HG03469 (cell line): ENCODE data around the gene YEATS4.

Experiments used
- ATAC-seq: cut with Tn5 transposase; IDR thresholded peaks from one replicate; pipeline ENCODE4 v1.9.1; 2021; ENCODE audit warnings: mild to moderate bottlenecking, moderate library complexity, moderate number of reproducible peaks; ENCODE audit not compliant: unreplicated experiment

YEATS4 gene

GRCh38 chr12:69341328-69341727, 18.2 kb upstream of the YEATS4 start:
- no peak for ATAC-seq

GRCh38 chr12:69342421-69342820, 17.1 kb upstream of the YEATS4 start:
- ATAC-seq = no peak

GRCh38 chr12:69343357-69343756, 16.2 kb upstream of the YEATS4 start:
- no peak for ATAC-seq

GRCh38 chr12:69343885-69344612, 15.5 kb upstream of the YEATS4 start:
- no peak for ATAC-seq

GRCh38 chr12:69345077-69345476, 14.5 kb upstream of the YEATS4 start:
- no peak for ATAC-seq

- ATAC-seq = no peak
These were observed 13.8 kb upstream of the YEATS4 start for GRCh38 chr12:69345742-69346141.

GRCh38 chr12:69348162-69348938, 11.2 kb upstream of the YEATS4 start, which contains the start of gene LYZ:
TSS of gene LYZ (plus strand) at chr12:69348381. CDS start at chr12:69348409, 28 bp downstream.
- ATAC-seq = no peak

- ATAC-seq = no peak
These were observed 9.4 kb upstream of the YEATS4 start for GRCh38 chr12:69350002-69350626.

- ATAC-seq = no peak
These were observed 8.8 kb upstream of the YEATS4 start for GRCh38 chr12:69350777-69351176.

- no peak for ATAC-seq
These were observed 7.9 kb upstream of the YEATS4 start for GRCh38 chr12:69351462-69352236.

- ATAC-seq = no peak
These were observed 6.6 kb upstream of the YEATS4 start for GRCh38 chr12:69352904-69353303.

GRCh38 chr12:69354172-69354555, 5.4 kb upstream of the YEATS4 start:
- no peak for ATAC-seq

GRCh38 chr12:69354556-69355187, 4.9 kb upstream of the YEATS4 start:
- no peak for ATAC-seq

GRCh38 chr12:69355363-69356028, 4.0 kb upstream of the YEATS4 start:
- no peak for ATAC-seq

GRCh38 chr12:69360348-69360672, 767 bp downstream of the YEATS4 start:
- ATAC-seq = no peak

- ATAC-seq = no peak
These were observed 7.3 kb downstream of the YEATS4 start for GRCh38 chr12:69366796-69367195.

- no peak for ATAC-seq
These were observed 8.6 kb downstream of the YEATS4 start for GRCh38 chr12:69368171-69368570.

- ATAC-seq = no peak
These were observed 23.5 kb downstream of the YEATS4 start for GRCh38 chr12:69383074-69383473.

- no peak for ATAC-seq
These were observed 25.5 kb downstream of the YEATS4 start for GRCh38 chr12:69385038-69385437.

- no peak for ATAC-seq
These were observed 27.4 kb downstream of the YEATS4 start for GRCh38 chr12:69386921-69387320.
